CD4-positive, alpha-beta T cell (primary cell): ENCODE results near the gene GPR180. TPM values are rescaled to one million over a fixed set of nuclear protein-coding genes. Genes with fewer than 3 reads are reported as not detected.
A peak's percentile ranks its signal among the peaks of the same experiment; 100 is the strongest.

Source experiments
- ATAC-seq: fragments of 200-7000 bp; cut with Tn5 transposase; one replicate; pipeline ENCODE4 v1.10.0; 2022; ENCODE audit warnings: mild to moderate bottlenecking; ENCODE audit not compliant: poor library complexity
- CTCF ChIA-PET: fragments of 350-600 bp; sonication (Branson Sonifier 250); formaldehyde crosslinking; loops from one replicate; lab custom pipeline; 2021; ENCODE audit warnings: antibody characterized with exemption, inconsistent platforms; lab: Charles Lee
- POLR2A ChIA-PET: fragments of 350-600 bp; sonication (Branson Sonifier 250); formaldehyde crosslinking; loops from one replicate; lab custom pipeline; 2021; ENCODE audit warnings: antibody characterized with exemption, inconsistent platforms; lab: Charles Lee
- DNase-seq, 14 experiments: peaks; one replicate each; pipeline ENCODE4 v3.0.0-alpha.2; 2013 to 2020; ENCODE audit warnings: mixed read lengths in 2 of 14
- H3K27ac ChIP-seq, 2 donors: one replicate each; pipeline versions ENCODE4 v1.5.1 to v1.7.0; 2013; ENCODE audit warnings: low read length in 2 of 2, low read depth in 1 of 2, mild to moderate bottlenecking in 1 of 2
- H3K27me3 ChIP-seq, 2 experiments: 1 replicate in 1 of 2; 2 replicates in 1 of 2; pipeline versions ENCODE4 v1.6.1 to v1.7.0; 2013; ENCODE audit warnings: low read length in 2 of 2, control low read depth in 1 of 2, mild to moderate bottlenecking in 1 of 2, moderate library complexity in 1 of 2; ENCODE audit not compliant: insufficient read depth in 2 of 2, control insufficient read depth in 1 of 2
- H3K36me3 ChIP-seq: one replicate; pipeline ENCODE4 v1.6.1; 2013; ENCODE audit warnings: low read length, control low read depth; ENCODE audit not compliant: insufficient read depth
- H3K4me1 ChIP-seq: one replicate; pipeline ENCODE4 v1.6.1; 2013; ENCODE audit warnings: low read length, control low read depth; ENCODE audit not compliant: insufficient read depth
- H3K4me3 ChIP-seq: one replicate; pipeline ENCODE4 v1.5.1; 2013; ENCODE audit warnings: mild to moderate bottlenecking, low read length, moderate library complexity
- H3K9me3 ChIP-seq, 2 experiments: 1 replicate in 1 of 2; 2 replicates in 1 of 2; pipeline versions ENCODE4 v1.6.1 to v1.7.0; 2013; ENCODE audit warnings: low read length in 2 of 2, mild to moderate bottlenecking in 2 of 2, control low read depth in 1 of 2, moderate library complexity in 1 of 2; ENCODE audit not compliant: control insufficient read depth in 1 of 2, insufficient read depth in 1 of 2
- H3K27ac Mint-ChIP-seq: one replicate; pipeline ENCODE4 v1.8.0; 2020; ENCODE audit warnings: mixed read lengths
- H3K27me3 Mint-ChIP-seq: one replicate; pipeline ENCODE4 v1.8.0; 2021; ENCODE audit warnings: mixed read lengths
- H3K36me3 Mint-ChIP-seq: one replicate; pipeline ENCODE4 v1.8.0; 2021; ENCODE audit warnings: low read depth, mixed read lengths
- H3K4me1 Mint-ChIP-seq: one replicate; pipeline ENCODE4 v1.8.0; 2021; ENCODE audit warnings: low read depth, mixed read lengths
- H3K4me3 Mint-ChIP-seq: one replicate; pipeline ENCODE4 v1.8.0; 2020; ENCODE audit warnings: mild to moderate bottlenecking, mixed read lengths
- H3K9me3 Mint-ChIP-seq: one replicate; pipeline ENCODE4 v1.8.0; 2020; ENCODE audit warnings: mixed read lengths
- intact Hi-C, 2 experiments: fragments of 100-400 bp; cut with DNase I in 1 of 2; cut with micrococcal nuclease in 1 of 2; formaldehyde crosslinking; loops; one replicate each; pipeline versions ENCODE4 v1.15.1 to v1.9.0; 2023 to 2025; cut with DNase I, micrococcal nuclease
- total RNA-seq, 174 experiments: library from RNA in 2 of 174; stranded (reverse) in 2 of 174; gene quantifications; one replicate each; pipeline ENCODE4 v1.2.3 and lab custom pipeline; 2021 to 2026
- TF ChIP-seq, protein P1 (sequence below): fragments of 200-600 bp; IDR thresholded peaks from one replicate; pipeline ENCODE4 v1.8.0; 2022; ENCODE audit warnings: antibody characterized with exemption, mild to moderate bottlenecking

Gene GPR180
- total RNA-seq, 2 experiments from 2014 or later: 0.80 to 0.92 TPM

DNA sequence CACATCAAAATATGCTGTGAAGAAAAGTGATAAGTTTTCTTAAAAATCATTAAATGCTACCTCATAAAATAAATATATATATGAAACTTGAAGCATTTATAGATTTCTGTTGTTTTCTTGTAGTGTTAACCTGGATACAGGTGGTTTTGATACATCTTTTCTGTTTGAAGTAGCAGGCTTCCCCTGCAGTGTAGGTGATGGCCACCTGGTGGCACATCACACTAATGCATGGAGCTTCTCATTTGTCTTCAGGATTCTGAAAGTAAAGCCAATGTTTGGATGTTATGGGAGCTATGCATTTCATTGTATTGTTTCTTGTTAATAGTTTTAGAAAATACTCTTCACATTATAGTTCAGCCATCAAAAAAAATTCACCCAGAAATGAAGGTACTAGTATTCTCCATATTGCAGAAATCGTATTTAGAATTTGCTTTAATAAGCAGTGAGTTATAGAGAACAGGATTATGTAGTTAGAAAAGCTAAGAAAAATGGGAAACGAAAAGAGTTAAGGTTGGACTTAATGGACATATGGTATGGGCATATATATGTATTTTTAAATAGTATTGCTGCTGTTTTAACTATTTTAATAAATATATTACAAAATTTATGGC lies 18.7 kb downstream of the GPR180 start:
- Mint-ChIP-seq H3K4me1 (peaks cover 17% of the 10 kb centered on the region), H3K4me3 (no peak overlapping the region), H3K27me3 (no peaks in the 10 kb centered on the region), H3K36me3 (peaks cover 67% of the 10 kb centered on the region), H3K9me3 (no peaks in the 10 kb centered on the region), H3K27ac (no peak overlapping the region)
- intact Hi-C loops: no loop called here
- CTCF ChIA-PET: interaction anchor here (1.1 to 8.8 kb wide), 3 partner anchors 93 to 784 kb away, joined by 3 to 82 read pairs (median 6); no protein-coding TSS in a partner anchor
- ATAC-seq: peak; percentile 79
- TF ChIP-seq, protein P1, sequence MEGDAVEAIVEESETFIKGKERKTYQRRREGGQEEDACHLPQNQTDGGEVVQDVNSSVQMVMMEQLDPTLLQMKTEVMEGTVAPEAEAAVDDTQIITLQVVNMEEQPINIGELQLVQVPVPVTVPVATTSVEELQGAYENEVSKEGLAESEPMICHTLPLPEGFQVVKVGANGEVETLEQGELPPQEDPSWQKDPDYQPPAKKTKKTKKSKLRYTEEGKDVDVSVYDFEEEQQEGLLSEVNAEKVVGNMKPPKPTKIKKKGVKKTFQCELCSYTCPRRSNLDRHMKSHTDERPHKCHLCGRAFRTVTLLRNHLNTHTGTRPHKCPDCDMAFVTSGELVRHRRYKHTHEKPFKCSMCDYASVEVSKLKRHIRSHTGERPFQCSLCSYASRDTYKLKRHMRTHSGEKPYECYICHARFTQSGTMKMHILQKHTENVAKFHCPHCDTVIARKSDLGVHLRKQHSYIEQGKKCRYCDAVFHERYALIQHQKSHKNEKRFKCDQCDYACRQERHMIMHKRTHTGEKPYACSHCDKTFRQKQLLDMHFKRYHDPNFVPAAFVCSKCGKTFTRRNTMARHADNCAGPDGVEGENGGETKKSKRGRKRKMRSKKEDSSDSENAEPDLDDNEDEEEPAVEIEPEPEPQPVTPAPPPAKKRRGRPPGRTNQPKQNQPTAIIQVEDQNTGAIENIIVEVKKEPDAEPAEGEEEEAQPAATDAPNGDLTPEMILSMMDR: peak; percentile 59
- no peak overlapping the region for H3K4me3 ChIP-seq
- peak in 8 of 14 experiments; percentile 2 to 53 (median 14) for DNase-seq
- no peak overlapping the region for H3K27ac ChIP-seq
- H3K9me3 ChIP-seq: no peaks in the 10 kb centered on the region
- H3K4me1 ChIP-seq: no peaks in the 10 kb centered on the region
- H3K36me3 ChIP-seq: peaks cover 31% of the 10 kb centered on the region
- H3K27me3 ChIP-seq: no peaks in the 10 kb centered on the region
- POLR2A ChIA-PET: no interaction called here

DNA sequence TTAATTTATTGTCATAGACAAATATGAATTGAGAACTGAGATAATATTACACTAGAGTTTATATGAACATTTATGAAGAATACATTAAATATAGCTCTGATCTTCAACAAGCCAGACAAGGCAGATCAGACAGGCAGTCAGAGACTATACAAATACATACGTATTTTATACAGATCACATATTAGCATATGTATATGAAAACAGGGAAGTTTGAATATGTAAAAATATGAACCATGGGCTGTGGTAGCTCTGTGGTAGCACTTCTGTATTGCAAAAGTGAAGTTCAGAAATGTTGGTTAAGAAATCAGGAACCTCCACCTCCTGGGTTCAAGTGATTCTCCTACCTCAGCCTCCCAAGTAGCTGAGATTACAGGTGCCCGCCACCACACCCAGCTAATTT lies 20.7 kb downstream of the GPR180 start:
- Mint-ChIP-seq H3K4me3 (no peak overlapping the region), H3K27me3 (no peaks in the 10 kb centered on the region), H3K9me3 (no peaks in the 10 kb centered on the region), H3K4me1 (peaks cover 3% of the 10 kb centered on the region), H3K27ac (no peak overlapping the region), H3K36me3 (peaks cover 78% of the 10 kb centered on the region)
- Histone ChIP-seq H3K36me3 (peaks cover 38% of the 10 kb centered on the region), H3K27ac (no peak overlapping the region), H3K9me3 (no peaks in the 10 kb centered on the region), H3K4me3 (no peak overlapping the region), H3K27me3 (no peaks in the 10 kb centered on the region), H3K4me1 (no peaks in the 10 kb centered on the region)
- DNase-seq (no peak), ATAC-seq (no peak)
- TF ChIP-seq, protein P1: no peak
- POLR2A ChIA-PET: no interaction called here
- CTCF ChIA-PET: interaction anchor here (2.0 to 8.8 kb wide), 2 partner anchors 186 to 782 kb away, joined by 6 to 82 read pairs; no protein-coding TSS in a partner anchor
- intact Hi-C loops: no loop called here

DNA sequence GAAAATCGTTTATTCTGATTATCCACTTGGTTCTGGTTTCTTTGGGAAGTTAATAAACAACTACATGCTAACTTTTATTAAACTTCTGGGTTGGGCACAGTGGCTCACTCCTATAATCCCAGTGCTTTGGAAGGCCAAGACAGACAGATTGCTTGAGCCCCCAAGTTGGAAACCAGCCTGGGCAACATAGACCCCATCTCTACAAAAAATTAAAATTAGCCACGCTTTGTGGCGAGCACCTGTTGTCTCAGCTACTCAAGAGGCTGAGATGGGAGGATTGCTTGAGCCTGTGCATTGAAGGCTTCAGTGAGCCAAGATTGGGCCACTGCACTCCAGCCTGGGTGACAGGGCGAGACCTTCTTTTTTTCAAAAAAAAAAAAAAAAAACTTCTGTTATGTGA lies 21.7 kb downstream of the GPR180 start:
- H3K27me3 Mint-ChIP-seq: no peaks in the 10 kb centered on the region
- ATAC-seq: no peak
- H3K27ac Mint-ChIP-seq: no peak overlapping the region
- H3K36me3 Mint-ChIP-seq: peaks cover 78% of the 10 kb centered on the region
- Histone ChIP-seq H3K27ac (no peak overlapping the region), H3K9me3 (no peaks in the 10 kb centered on the region), H3K27me3 (no peaks in the 10 kb centered on the region), H3K4me3 (no peak overlapping the region), H3K4me1 (no peaks in the 10 kb centered on the region), H3K36me3 (peaks cover 41% of the 10 kb centered on the region)
- no peak overlapping the region for H3K4me3 Mint-ChIP-seq
- TF ChIP-seq, protein P1: no peak
- CTCF ChIA-PET: no interaction called here
- no peaks in the 10 kb centered on the region for H3K4me1 Mint-ChIP-seq
- no peaks in the 10 kb centered on the region for H3K9me3 Mint-ChIP-seq
- no peak for DNase-seq
- intact Hi-C loops: no loop called here
- POLR2A ChIA-PET: interaction anchor here (0.6 kb wide), 1 partner anchor 297 kb away, joined by 3 read pairs; no protein-coding TSS in a partner anchor
